IMR-90 (cell line): ENCODE measurements around the gene DCP1A. TPM values are rescaled to one million over a fixed set of nuclear protein-coding genes. Genes with fewer than 3 reads are reported as not detected.

Experiments used
- CTCF ChIP-seq: conservative IDR thresholded peaks from 2 replicates; pipeline ENCODE4 v1.5.1; 2012; ENCODE audit warnings: mild to moderate bottlenecking, low read depth, low read length, improper control_type of control experiment
- RAD21 ChIP-seq: IDR thresholded peaks from 2 replicates; pipeline ENCODE4 v1.6.1; 2012; ENCODE audit warnings: low read length, improper control_type of control experiment
- RCOR1 ChIP-seq: IDR thresholded peaks from 2 replicates; pipeline ENCODE4 v1.6.1; 2012; ENCODE audit warnings: mild to moderate bottlenecking, low read length, improper control_type of control experiment; ENCODE audit not compliant: insufficient replicate concordance
- USF2 ChIP-seq: fragments of 150-350 bp; IDR thresholded peaks from 2 replicates; pipeline ENCODE4 v1.6.1; 2017; ENCODE audit warnings: mild to moderate bottlenecking, antibody characterized with exemption, low read length, low read depth
- polyA plus RNA-seq, 3 experiments: library from polyadenylated mRNA; depleted of rRNA; stranded (reverse); fragments of >200 nt; gene quantifications; 2 replicates each; pipeline ENCODE4 v1.2.3, GENCODE V29; 2012; ENCODE audit warnings: low replicate concordance in 1 of 3
- total RNA-seq: library from RNA; depleted of rRNA; stranded (reverse); fragments of >200 nt; gene quantifications from 2 replicates; pipeline ENCODE4 v1.2.3, GENCODE V29; 2012

DCP1A gene
- total and polyA plus RNA-seq, 2 of the 4 experiments (the other 2 are of a cell fraction) = 13.2 to 30.1 TPM

- TF ChIP-seq CTCF (no peak), USF2 (no peak), RAD21 (no peak), RCOR1 (no peak)
These were observed at the start of gene DCP1A (continued) for GRCh38 chr3:53347261-53348064.
